ENCODE measurements around the gene CDKL4.

GRCh38 chr2:39154944-39155343, 88.8 kb downstream of the CDKL4 start:
- TF ChIP-seq POLR2A (IDR thresholded peaks at IDR 0.05) (no peak), CTCF (IDR thresholded peaks at IDR 0.05) (no peak)
